22Rv1 (cell line): ENCODE results near the gene TBC1D22A.

Experiments
- CTCF ChIP-seq: fragments of 450-650 bp; IDR thresholded peaks from 2 replicates; pipeline ENCODE4 v1.5.1; 2017; ENCODE audit warnings: mild to moderate bottlenecking
- ZFX ChIP-seq: fragments of 450-650 bp; IDR thresholded peaks from 2 replicates; pipeline ENCODE4 v1.6.1; 2017; ENCODE audit warnings: antibody characterized with exemption, borderline replicate concordance

GRCh38 chr22:46783721-46784120 is 21.3 kb downstream of the TBC1D22A start:
- no peak for TF ChIP-seq CTCF
- TF ChIP-seq ZFX, result no peak
